HepG2 (cell line): ENCODE results near the gene TMEM250. TPM values are rescaled to one million over a fixed set of nuclear protein-coding genes. Genes with fewer than 3 reads are reported as not detected.

Source experiments
- ATF1 ChIP-seq: IDR thresholded peaks from 2 replicates; pipeline ENCODE4 v1.6.1; 2016; ENCODE audit warnings: mild to moderate bottlenecking, control low read depth
- CCAR2 ChIP-seq: fragments of 200-400 bp; formaldehyde crosslinking; optimal IDR thresholded peaks from 2 replicates; pipeline ENCODE3; 2018; ENCODE audit warnings: low read depth, mild to moderate bottlenecking, low read length, moderate library complexity
- PCBP1 ChIP-seq: fragments of 200-400 bp; formaldehyde crosslinking; IDR thresholded peaks from 2 replicates; pipeline ENCODE4 v1.6.1; 2017; ENCODE audit warnings: mild to moderate bottlenecking, low read depth, low read length, borderline replicate concordance
- PHB2 ChIP-seq: fragments of 450-650 bp; IDR thresholded peaks from 2 replicates; pipeline ENCODE4 v1.6.1; 2018; ENCODE audit not compliant: partially characterized antibody
- ZNF430 ChIP-seq: sonication (generic); formaldehyde crosslinking; IDR thresholded peaks from 2 replicates; pipeline ENCODE4 v1.9.0; 2021; ENCODE audit warnings: mild to moderate bottlenecking, missing genetic modification reagents
- polyA plus RNA-seq, 8 experiments: library from polyadenylated mRNA; depleted of rRNA in 3 of 8; stranded (reverse) in 7 of 8; unstranded in 1 of 8; fragments of >200 nt; fragmentation: Illumina TruSeq in 4 of 8; extraction: Trizol in 4 of 8; gene quantifications; 2 replicates each; pipeline versions ENCODE4 v1.2.1 to v1.2.3, GENCODE V29; 2011 to 2016; ENCODE audit warnings: low read depth in 4 of 8, missing spikeins in 1 of 8, mixed read lengths in 1 of 8; ENCODE audit not compliant: insufficient read depth in 1 of 8
- total RNA-seq, 5 experiments: library from RNA; depleted of rRNA; stranded (reverse); fragments of >200 nt; fragmentation: Illumina TruSeq; extraction: Trizol; gene quantifications; 2 replicates each; pipeline ENCODE4 v1.2.3, GENCODE V29; 2016; ENCODE audit warnings: low read depth in 1 of 5
- TF ChIP-seq, protein P1 (sequence below): sonication (generic); formaldehyde crosslinking; conservative IDR thresholded peaks from 2 replicates; pipeline ENCODE4 v1.4.0; 2020; ENCODE audit warnings: missing genetic modification reagents
- TF ChIP-seq, protein P2 (sequence below): sonication (generic); formaldehyde crosslinking; IDR thresholded peaks from 2 replicates; pipeline ENCODE4 v1.4.0; 2020; ENCODE audit warnings: missing genetic modification reagents
- TF ChIP-seq, protein P3 (sequence below): sonication (generic); formaldehyde crosslinking; IDR thresholded peaks from 2 replicates; pipeline ENCODE4 v1.5.1; 2020; ENCODE audit warnings: missing genetic modification reagents, mild to moderate bottlenecking, borderline replicate concordance

Gene TMEM250
- total and polyA plus RNA-seq, 2 of the 13 experiments (the other 11 are each of a cell fraction or from before 2014, with no cell fraction given): 5.5 to 13.9 TPM

DNA sequence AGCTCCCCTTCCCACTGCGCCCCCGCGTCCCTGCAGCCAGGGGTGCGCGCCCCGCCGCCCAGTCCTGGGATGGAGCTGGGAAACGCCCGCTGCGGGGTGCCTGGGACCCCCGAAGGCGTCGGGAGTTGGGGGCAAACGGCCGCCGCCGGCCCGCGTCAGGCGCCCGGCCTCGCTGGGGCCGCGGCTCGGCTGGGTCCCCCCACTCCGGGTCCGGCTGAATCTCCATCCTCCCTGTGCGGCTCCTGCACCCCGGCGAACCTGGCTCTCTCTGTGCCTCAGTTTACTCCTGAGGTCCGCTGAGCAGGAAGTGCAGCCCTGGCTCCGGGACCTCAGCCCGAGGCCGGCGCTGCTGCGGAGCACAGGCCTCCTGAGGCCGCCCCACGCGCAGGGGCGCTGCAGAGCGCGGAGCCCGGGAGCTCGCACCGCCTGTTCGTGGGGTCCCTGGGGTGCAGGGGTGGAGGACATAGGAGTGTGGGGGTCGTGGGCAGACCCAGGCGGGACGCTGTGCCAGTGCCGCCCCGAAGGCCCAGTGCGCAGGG, 13.9 kb upstream of the TMEM250 start (continued):
- TF ChIP-seq, protein P1, sequence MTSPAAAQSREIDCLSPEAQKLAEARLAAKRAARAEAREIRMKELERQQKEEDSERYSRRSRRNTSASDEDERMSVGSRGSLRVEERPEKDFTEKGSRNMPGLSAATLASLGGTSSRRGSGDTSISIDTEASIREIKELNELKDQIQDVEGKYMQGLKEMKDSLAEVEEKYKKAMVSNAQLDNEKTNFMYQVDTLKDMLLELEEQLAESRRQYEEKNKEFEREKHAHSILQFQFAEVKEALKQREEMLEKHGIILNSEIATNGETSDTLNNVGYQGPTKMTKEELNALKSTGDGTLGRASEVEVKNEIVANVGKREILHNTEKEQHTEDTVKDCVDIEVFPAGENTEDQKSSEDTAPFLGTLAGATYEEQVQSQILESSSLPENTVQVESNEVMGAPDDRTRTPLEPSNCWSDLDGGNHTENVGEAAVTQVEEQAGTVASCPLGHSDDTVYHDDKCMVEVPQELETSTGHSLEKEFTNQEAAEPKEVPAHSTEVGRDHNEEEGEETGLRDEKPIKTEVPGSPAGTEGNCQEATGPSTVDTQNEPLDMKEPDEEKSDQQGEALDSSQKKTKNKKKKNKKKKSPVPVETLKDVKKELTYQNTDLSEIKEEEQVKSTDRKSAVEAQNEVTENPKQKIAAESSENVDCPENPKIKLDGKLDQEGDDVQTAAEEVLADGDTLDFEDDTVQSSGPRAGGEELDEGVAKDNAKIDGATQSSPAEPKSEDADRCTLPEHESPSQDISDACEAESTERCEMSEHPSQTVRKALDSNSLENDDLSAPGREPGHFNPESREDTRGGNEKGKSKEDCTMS: no peak
- TF ChIP-seq ZNF430 (CRISPR knock-in tag): no peak
- TF ChIP-seq ATF1 (CRISPR knock-in tag): no peak
- TF ChIP-seq PHB2: no peak
- TF ChIP-seq, protein P2, sequence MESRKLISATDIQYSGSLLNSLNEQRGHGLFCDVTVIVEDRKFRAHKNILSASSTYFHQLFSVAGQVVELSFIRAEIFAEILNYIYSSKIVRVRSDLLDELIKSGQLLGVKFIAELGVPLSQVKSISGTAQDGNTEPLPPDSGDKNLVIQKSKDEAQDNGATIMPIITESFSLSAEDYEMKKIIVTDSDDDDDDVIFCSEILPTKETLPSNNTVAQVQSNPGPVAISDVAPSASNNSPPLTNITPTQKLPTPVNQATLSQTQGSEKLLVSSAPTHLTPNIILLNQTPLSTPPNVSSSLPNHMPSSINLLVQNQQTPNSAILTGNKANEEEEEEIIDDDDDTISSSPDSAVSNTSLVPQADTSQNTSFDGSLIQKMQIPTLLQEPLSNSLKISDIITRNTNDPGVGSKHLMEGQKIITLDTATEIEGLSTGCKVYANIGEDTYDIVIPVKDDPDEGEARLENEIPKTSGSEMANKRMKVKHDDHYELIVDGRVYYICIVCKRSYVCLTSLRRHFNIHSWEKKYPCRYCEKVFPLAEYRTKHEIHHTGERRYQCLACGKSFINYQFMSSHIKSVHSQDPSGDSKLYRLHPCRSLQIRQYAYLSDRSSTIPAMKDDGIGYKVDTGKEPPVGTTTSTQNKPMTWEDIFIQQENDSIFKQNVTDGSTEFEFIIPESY (CRISPR knock-in tag): no peak
- no peak for TF ChIP-seq PCBP1
- no peak for TF ChIP-seq CCAR2
- TF ChIP-seq, protein P3, sequence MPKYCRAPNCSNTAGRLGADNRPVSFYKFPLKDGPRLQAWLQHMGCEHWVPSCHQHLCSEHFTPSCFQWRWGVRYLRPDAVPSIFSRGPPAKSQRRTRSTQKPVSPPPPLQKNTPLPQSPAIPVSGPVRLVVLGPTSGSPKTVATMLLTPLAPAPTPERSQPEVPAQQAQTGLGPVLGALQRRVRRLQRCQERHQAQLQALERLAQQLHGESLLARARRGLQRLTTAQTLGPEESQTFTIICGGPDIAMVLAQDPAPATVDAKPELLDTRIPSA (CRISPR knock-in tag): no peak
